HepG2 (cell line): ENCODE measurements around the gene CABLES1. TPM values are rescaled to one million over a fixed set of nuclear protein-coding genes. Genes with fewer than 3 reads are reported as not detected.

Experiments used
- CHD2 ChIP-seq: IDR thresholded peaks from 2 replicates; pipeline ENCODE4 v1.6.1; 2011; ENCODE audit warnings: low read depth, low read length, improper control_type of control experiment
- FOSL2 ChIP-seq: sonication (generic); formaldehyde crosslinking; IDR thresholded peaks from 2 replicates; pipeline ENCODE4 v1.4.0; 2020; ENCODE audit warnings: missing genetic modification reagents
- GATAD2A ChIP-seq: IDR thresholded peaks from 2 replicates; pipeline ENCODE4 v1.6.1; 2016
- HNF4A ChIP-seq: sonication (generic); formaldehyde crosslinking; IDR thresholded peaks from 2 replicates; pipeline ENCODE4 v1.4.0; 2020; ENCODE audit warnings: missing genetic modification reagents
- KDM5B ChIP-seq: sonication (generic); formaldehyde crosslinking; IDR thresholded peaks from 2 replicates; pipeline ENCODE4 v1.4.0; 2020; ENCODE audit warnings: missing genetic modification reagents, mild to moderate bottlenecking, borderline replicate concordance
- KIAA2018 ChIP-seq: sonication (generic); formaldehyde crosslinking; IDR thresholded peaks from 2 replicates; pipeline ENCODE4 v1.5.0; 2020; ENCODE audit warnings: mild to moderate bottlenecking, missing genetic modification reagents, borderline replicate concordance
- KLF13 ChIP-seq: sonication (generic); formaldehyde crosslinking; IDR thresholded peaks from 2 replicates; pipeline ENCODE4 v1.4.0; 2020; ENCODE audit warnings: mild to moderate bottlenecking, missing genetic modification reagents
- PHF20 ChIP-seq: sonication (generic); formaldehyde crosslinking; IDR thresholded peaks from 2 replicates; pipeline ENCODE4 v1.5.0; 2020; ENCODE audit warnings: mild to moderate bottlenecking, missing genetic modification reagents
- PREB ChIP-seq: sonication (generic); formaldehyde crosslinking; IDR thresholded peaks from 2 replicates; pipeline ENCODE4 v1.4.0; 2020; ENCODE audit warnings: missing genetic modification reagents
- REST ChIP-seq, 2 experiments: IDR thresholded peaks; 2 replicates each; pipeline ENCODE4 v1.6.1; 2011 to 2012; ENCODE audit warnings: low read length in 2 of 2, borderline replicate concordance in 1 of 2, low read depth in 1 of 2, mild to moderate bottlenecking in 1 of 2, moderate library complexity in 1 of 2
- TSC22D2 ChIP-seq: sonication (generic); formaldehyde crosslinking; IDR thresholded peaks from 2 replicates; pipeline ENCODE4 v1.5.1; 2020; ENCODE audit warnings: missing genetic modification reagents, mild to moderate bottlenecking, borderline replicate concordance
- ZBTB14 ChIP-seq: sonication (generic); formaldehyde crosslinking; IDR thresholded peaks from 2 replicates; pipeline ENCODE4 v1.4.0; 2020; ENCODE audit warnings: missing genetic modification reagents
- ZFP36 ChIP-seq: fragments of 150-350 bp; IDR thresholded peaks from 2 replicates; pipeline ENCODE4 v1.6.1; 2018; ENCODE audit warnings: borderline replicate concordance, low read length, low read depth; ENCODE audit not compliant: partially characterized antibody
- ZNF224 ChIP-seq: sonication (generic); formaldehyde crosslinking; IDR thresholded peaks from 2 replicates; pipeline ENCODE4 v1.5.0; 2020; ENCODE audit warnings: mild to moderate bottlenecking, missing genetic modification reagents
- ZNF788 ChIP-seq: sonication (generic); formaldehyde crosslinking; IDR thresholded peaks from 2 replicates; pipeline ENCODE4 v1.5.0; 2020; ENCODE audit warnings: mild to moderate bottlenecking, missing genetic modification reagents, borderline replicate concordance
- polyA plus RNA-seq, 8 experiments: library from polyadenylated mRNA; depleted of rRNA in 3 of 8; stranded (reverse) in 7 of 8; unstranded in 1 of 8; fragments of >200 nt; fragmentation: Illumina TruSeq in 4 of 8; extraction: Trizol in 4 of 8; gene quantifications; 2 replicates each; pipeline versions ENCODE4 v1.2.1 to v1.2.3, GENCODE V29; 2011 to 2016; ENCODE audit warnings: low read depth in 4 of 8, missing spikeins in 1 of 8, mixed read lengths in 1 of 8; ENCODE audit not compliant: insufficient read depth in 1 of 8
- total RNA-seq, 5 experiments: library from RNA; depleted of rRNA; stranded (reverse); fragments of >200 nt; fragmentation: Illumina TruSeq; extraction: Trizol; gene quantifications; 2 replicates each; pipeline ENCODE4 v1.2.3, GENCODE V29; 2016; ENCODE audit warnings: low read depth in 1 of 5

Gene CABLES1
- total and polyA plus RNA-seq, 2 of the 13 experiments (the other 11 are each of a cell fraction or from before 2014, with no cell fraction given) = 14.7 to 25.8 TPM

GRCh38 chr18:23136326-23137096 lies 1.2 kb downstream of the CABLES1 start (continued):
- TF ChIP-seq KIAA2018 (no peak), CHD2 (no peak), GATAD2A (CRISPR knock-in tag) (peak; percentile 8; the same call in 1 of the 2 replicates), ZBTB14 (CRISPR knock-in tag) (no peak), PHF20 (CRISPR knock-in tag) (peak; percentile 27; the same call in 1 of the 2 replicates), TSC22D2 (no peak), ZNF788 (CRISPR knock-in tag) (no peak), FOSL2 (CRISPR knock-in tag) (no peak), ZFP36 (no peak), ZNF224 (CRISPR knock-in tag) (no peak; the same call in 1 of the 2 replicates), PREB (CRISPR knock-in tag) (no peak), REST (IDR thresholded peaks at IDR 0.05; ENCODE audit: borderline replicate concordance in 1 of 2, low read depth in 1 of 2, low read length in 2 of 2) (no peak), HNF4A (CRISPR knock-in tag) (no peak), KDM5B (peak; percentile 69; the same call in 1 of the 2 replicates), KLF13 (CRISPR knock-in tag) (no peak)
